IPS-15b (cell line): Measurements from ENCODE around the gene MRPL16.
"Not testable (repeated sequence)": the region's sequence is repeated elsewhere in the genome, so short reads cannot be mapped to it uniquely, and the experiment has no call there.

Source experiments
- H3K27me3 ChIP-seq: one replicate; pipeline ENCODE4 v1.6.1; 2013; ENCODE audit warnings: low read length; ENCODE audit not compliant: control insufficient read depth, insufficient read depth
- H3K36me3 ChIP-seq: one replicate; pipeline ENCODE4 v1.6.1; 2013; ENCODE audit warnings: low read length; ENCODE audit not compliant: control insufficient read depth, insufficient read depth
- H3K4me1 ChIP-seq: one replicate; pipeline ENCODE4 v1.6.1; 2013; ENCODE audit warnings: mild to moderate bottlenecking, low read length; ENCODE audit not compliant: control insufficient read depth, insufficient read depth
- H3K4me3 ChIP-seq: one replicate; pipeline ENCODE4 v1.5.1; 2013; ENCODE audit warnings: low read depth, low read length
- H3K9ac ChIP-seq: one replicate; pipeline ENCODE4 v1.6.1; 2013; ENCODE audit warnings: low read depth, mild to moderate bottlenecking, low read length
- H3K9me3 ChIP-seq: one replicate; pipeline ENCODE4 v1.6.1; 2013; ENCODE audit warnings: mild to moderate bottlenecking, low read length; ENCODE audit not compliant: control insufficient read depth, insufficient read depth

The MRPL16 gene

DNA sequence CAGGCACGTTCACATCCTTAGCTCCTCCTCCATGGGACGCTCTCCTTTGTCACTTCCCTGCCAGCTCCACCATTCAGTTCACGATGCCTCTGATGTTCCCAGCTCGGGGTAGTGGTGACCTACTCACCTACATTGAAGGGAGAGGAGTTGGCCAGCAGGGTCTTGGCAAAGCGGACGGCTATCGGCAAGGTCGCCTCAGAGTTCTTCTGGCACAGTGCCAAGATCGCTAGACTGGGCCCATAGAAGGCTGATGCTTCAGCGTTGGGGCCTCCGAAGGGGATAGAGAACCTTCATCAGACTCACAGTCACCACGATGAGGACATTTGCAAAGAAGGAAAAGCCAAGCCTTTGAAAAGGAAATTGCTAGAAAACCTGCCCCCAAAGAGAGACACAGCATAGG, 31.7 kb upstream of the MRPL16 start:
- H3K36me3 ChIP-seq: no peaks in the 10 kb centered on the region
- no peak overlapping the region for H3K4me3 ChIP-seq
- no peaks in the 10 kb centered on the region for H3K27me3 ChIP-seq
- no peak overlapping the region for H3K9ac ChIP-seq
- H3K9me3 ChIP-seq: no peaks in the 10 kb centered on the region
- peaks cover 5% of the 10 kb centered on the region for H3K4me1 ChIP-seq

- Histone ChIP-seq H3K4me3 (no peak overlapping the region), H3K36me3 (no peaks in the 10 kb centered on the region), H3K9me3 (no peaks in the 10 kb centered on the region), H3K27me3 (no peaks in the 10 kb centered on the region), H3K9ac (no peak overlapping the region), H3K4me1 (peaks cover under 1% of the 10 kb centered on the region)
These were observed 30.9 kb upstream of the MRPL16 start for GRCh38 chr11:59841514-59841913.

GRCh38 chr11:59839615-59840014, 29.0 kb upstream of the MRPL16 start:
- H3K9ac ChIP-seq: no peak overlapping the region
- H3K9me3 ChIP-seq: no peaks in the 10 kb centered on the region
- no peaks in the 10 kb centered on the region for H3K4me1 ChIP-seq
- no peaks in the 10 kb centered on the region for H3K27me3 ChIP-seq
- H3K36me3 ChIP-seq: no peaks in the 10 kb centered on the region
- H3K4me3 ChIP-seq: no peak overlapping the region

GRCh38 chr11:59833602-59834001, 23.0 kb upstream of the MRPL16 start:
- no peaks in the 10 kb centered on the region for H3K4me1 ChIP-seq
- H3K36me3 ChIP-seq: no peaks in the 10 kb centered on the region
- no peaks in the 10 kb centered on the region for H3K27me3 ChIP-seq
- H3K9ac ChIP-seq: no peak overlapping the region
- H3K9me3 ChIP-seq: no peaks in the 10 kb centered on the region
- H3K4me3 ChIP-seq: no peak overlapping the region

GRCh38 chr11:59829358-59829757, 18.8 kb upstream of the MRPL16 start:
- Histone ChIP-seq H3K9me3 (no peaks in the 10 kb centered on the region), H3K9ac (no peak overlapping the region), H3K36me3 (no peaks in the 10 kb centered on the region), H3K4me1 (no peaks in the 10 kb centered on the region), H3K27me3 (no peaks in the 10 kb centered on the region), H3K4me3 (no peak overlapping the region)

DNA sequence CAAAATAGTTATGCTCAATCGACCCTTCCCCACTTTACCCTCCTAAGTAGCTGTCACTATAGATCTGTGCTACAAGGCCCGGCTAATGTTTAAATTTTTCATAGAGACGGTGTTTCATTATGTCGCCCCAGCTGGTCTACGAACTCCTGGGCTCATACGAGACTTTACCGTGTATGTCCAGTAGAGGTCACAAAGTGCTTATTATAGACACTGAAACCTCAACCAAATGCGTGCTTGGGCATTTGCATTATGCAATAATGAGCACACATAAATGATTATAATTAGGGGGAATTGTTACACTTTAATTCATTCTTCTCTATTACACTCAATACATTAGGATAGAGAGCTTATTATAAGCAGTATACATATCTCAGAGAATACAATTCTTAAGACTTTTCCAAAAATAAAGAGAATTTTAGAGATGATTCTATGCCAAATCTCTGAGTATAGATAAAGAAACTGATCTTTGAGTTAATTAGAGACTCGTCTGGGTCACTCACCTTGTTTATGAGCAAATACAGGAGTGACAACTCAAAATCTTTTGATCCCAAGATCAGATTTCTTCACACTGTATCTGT, 12.5 kb upstream of the MRPL16 start:
- Histone ChIP-seq H3K9me3 (no peaks in the 10 kb centered on the region), H3K36me3 (no peaks in the 10 kb centered on the region), H3K4me3 (no peak overlapping the region), H3K27me3 (no peaks in the 10 kb centered on the region), H3K9ac (no peak overlapping the region), H3K4me1 (peaks cover 3% of the 10 kb centered on the region)

DNA sequence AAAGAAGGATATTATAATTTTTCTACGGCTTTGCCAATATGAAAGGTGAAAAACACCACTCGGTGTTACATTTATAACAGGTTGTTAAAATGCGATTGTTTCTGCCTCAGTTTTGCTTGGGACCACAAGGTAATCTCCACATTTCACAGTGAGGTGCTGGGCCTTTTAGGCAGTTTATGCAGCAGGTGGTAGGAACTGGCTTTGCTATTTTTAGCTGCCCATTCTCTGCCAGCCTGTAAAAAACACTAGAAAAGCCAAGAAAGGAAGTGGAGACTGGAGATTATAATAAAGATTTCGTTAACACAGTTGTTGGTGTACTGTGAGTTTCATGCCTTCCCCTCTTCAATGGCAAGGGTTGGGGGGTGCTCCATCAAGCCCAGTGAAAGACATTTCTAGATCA, 8.0 kb upstream of the MRPL16 start:
- Histone ChIP-seq H3K9me3 (no peaks in the 10 kb centered on the region), H3K27me3 (no peaks in the 10 kb centered on the region), H3K36me3 (no peaks in the 10 kb centered on the region), H3K4me1 (peaks cover 30% of the 10 kb centered on the region), H3K4me3 (no peak overlapping the region), H3K9ac (no peak overlapping the region)

DNA sequence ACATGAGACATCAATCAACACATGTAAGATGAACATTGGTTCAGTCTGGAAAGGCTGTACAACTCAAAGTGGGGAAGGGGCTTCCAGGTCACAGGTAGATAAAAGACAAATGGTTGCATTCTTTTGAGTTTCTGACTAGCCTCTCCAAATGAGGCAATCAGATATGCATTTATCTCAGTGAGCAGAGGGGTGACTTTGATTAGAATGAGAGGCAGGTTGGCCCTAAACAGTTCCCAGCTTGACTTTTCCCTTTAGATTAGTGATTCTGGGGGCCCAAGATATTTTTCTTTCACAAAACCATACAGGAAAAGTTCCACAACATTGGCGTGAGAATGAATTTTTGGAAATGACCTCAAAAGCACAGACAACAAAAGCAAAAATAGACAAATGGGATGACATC, 5.9 kb upstream of the MRPL16 start:
- peaks cover 32% of the 10 kb centered on the region for H3K4me1 ChIP-seq
- not testable (repeated sequence) for H3K36me3 ChIP-seq, H3K9me3 ChIP-seq, H3K4me3 ChIP-seq, H3K27me3 ChIP-seq, H3K9ac ChIP-seq

DNA sequence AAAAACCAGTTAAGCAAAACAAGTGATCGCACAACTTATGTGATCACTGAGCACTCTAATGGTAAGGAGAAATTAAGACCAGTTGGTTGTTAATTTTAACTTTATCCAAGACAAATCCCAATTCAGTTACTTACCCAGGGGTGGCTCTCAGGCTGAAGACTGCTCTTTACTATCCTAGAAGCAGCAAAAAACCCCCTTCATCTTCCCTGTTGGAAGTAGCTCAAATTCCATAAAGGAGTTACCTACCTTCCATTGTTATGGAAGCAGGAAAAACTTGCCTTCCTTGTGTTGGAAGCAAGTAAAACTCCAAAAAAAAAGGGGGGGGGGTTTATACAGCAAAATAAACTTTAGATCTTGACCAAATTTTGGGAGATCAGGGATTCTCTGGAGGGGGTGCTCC, 5.2 kb upstream of the MRPL16 start:
- peak overlapping the region; percentile 48 for H3K9ac ChIP-seq

DNA sequence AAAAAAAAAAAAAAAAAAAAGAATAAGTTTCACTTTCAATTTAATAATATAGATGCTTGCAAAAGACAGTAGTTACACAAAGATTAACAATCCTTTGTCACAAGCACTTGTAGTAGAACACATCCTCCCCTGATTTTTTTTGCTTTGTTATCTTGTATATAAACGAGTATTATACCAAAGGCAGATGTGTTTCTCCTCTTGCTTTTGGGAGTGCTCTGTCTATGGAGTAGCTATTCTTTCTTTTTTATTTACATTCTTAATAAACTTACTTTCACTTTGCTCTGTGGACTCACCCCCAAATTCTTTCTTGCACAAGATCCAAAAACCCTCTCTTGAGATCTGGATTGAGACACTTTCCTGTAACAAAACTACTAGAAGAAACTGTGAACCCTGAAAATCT, 3.4 kb upstream of the MRPL16 start:
- Histone ChIP-seq H3K36me3 (peaks cover 2% of the 10 kb centered on the region), H3K9me3 (no peaks in the 10 kb centered on the region), H3K4me3 (no peak overlapping the region), H3K4me1 (peaks cover 35% of the 10 kb centered on the region), H3K9ac (no peak overlapping the region), H3K27me3 (no peaks in the 10 kb centered on the region)

More for the DNA sequence above, 5.2 kb upstream of the MRPL16 start:
- no peaks in the 10 kb centered on the region for H3K27me3 ChIP-seq
- peaks cover 34% of the 10 kb centered on the region for H3K4me1 ChIP-seq
- peak overlapping the region; percentile 23 for H3K4me3 ChIP-seq
- H3K9me3 ChIP-seq: no peaks in the 10 kb centered on the region
- H3K36me3 ChIP-seq: no peaks in the 10 kb centered on the region

GRCh38 chr11:59813364-59813763, 2.8 kb upstream of the MRPL16 start:
- Histone ChIP-seq H3K4me1 (peaks cover 34% of the 10 kb centered on the region), H3K9ac (no peak overlapping the region), H3K4me3 (no peak overlapping the region), H3K27me3 (no peaks in the 10 kb centered on the region), H3K9me3 (no peaks in the 10 kb centered on the region), H3K36me3 (peaks cover 2% of the 10 kb centered on the region)

DNA sequence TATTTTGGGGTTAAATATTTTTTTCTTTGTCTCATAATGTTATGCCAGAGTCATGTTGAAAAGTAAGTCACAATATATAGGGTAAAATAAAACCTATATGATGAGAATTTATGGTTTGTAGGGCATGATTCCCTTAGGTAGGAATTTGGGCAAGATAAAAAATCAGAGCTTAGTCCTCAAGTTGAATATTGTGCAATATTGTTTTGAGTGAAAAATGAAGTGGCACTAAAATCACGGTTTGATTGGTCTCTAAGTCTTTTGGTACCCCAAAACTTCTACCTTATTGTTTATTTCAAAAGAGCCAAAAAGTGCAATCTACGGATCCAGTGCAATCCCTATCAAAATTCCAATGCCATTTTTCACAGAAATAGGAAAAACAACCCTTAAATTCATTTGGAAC, 1.6 kb upstream of the MRPL16 start:
- Histone ChIP-seq H3K36me3 (peaks cover 2% of the 10 kb centered on the region), H3K9me3 (no peaks in the 10 kb centered on the region), H3K27me3 (no peaks in the 10 kb centered on the region), H3K9ac (no peak overlapping the region), H3K4me3 (no peak overlapping the region), H3K4me1 (peaks cover 29% of the 10 kb centered on the region)
